ENCODE measurements around the gene LSR.

- no peak for TF ChIP-seq POLR2A (IDR thresholded peaks at IDR 0.05; ENCODE audit: extremely low read depth, insufficient read length)
- no peak for TF ChIP-seq CTCF (IDR thresholded peaks at IDR 0.05; ENCODE audit: low read depth, low read length)
- TF ChIP-seq MAX (IDR thresholded peaks at IDR 0.05; ENCODE audit: low read depth, low read length): no peak
These were observed 40.1 kb downstream of the LSR start for GRCh38 chr19:35288906-35289305.

Data from NB4 (cell line).